Activated B cell treated with CpG ODN at 0.5 μM for 24 hours (primary cell): ENCODE measurements around the gene RNF19B. TPM values are rescaled to one million over a fixed set of nuclear protein-coding genes. Genes with fewer than 3 reads are reported as not detected.

Experiments
- ATAC-seq: fragments of 200-7000 bp; cut with Tn5 transposase; one replicate; pipeline ENCODE4 v1.10.0; 2021; ENCODE audit warnings: low read depth, mild to moderate bottlenecking, moderate library complexity
- CTCF ChIA-PET: fragments of 350-600 bp; sonication (Branson Sonifier 250); formaldehyde crosslinking; loops from one replicate; lab custom pipeline; 2021; ENCODE audit warnings: antibody characterized with exemption; lab: Charles Lee
- POLR2A ChIA-PET: fragments of 350-600 bp; sonication (Branson Sonifier 250); formaldehyde crosslinking; loops from one replicate; lab custom pipeline; 2021; ENCODE audit warnings: antibody characterized with exemption; lab: Charles Lee
- DNase-seq: peaks from one replicate; pipeline ENCODE4 v3.0.0; 2022
- H3K27ac Mint-ChIP-seq: one replicate; pipeline ENCODE4 v1.8.0; 2020; ENCODE audit warnings: mixed read lengths
- H3K27me3 Mint-ChIP-seq: one replicate; pipeline ENCODE4 v1.8.0; 2021; ENCODE audit warnings: mixed read lengths
- H3K36me3 Mint-ChIP-seq: one replicate; pipeline ENCODE4 v1.8.0; 2021; ENCODE audit warnings: low read depth, mixed read lengths
- H3K4me1 Mint-ChIP-seq: one replicate; pipeline ENCODE4 v1.8.0; 2021; ENCODE audit warnings: mixed read lengths
- H3K4me3 Mint-ChIP-seq: one replicate; pipeline ENCODE4 v1.8.0; 2020; ENCODE audit warnings: mild to moderate bottlenecking, mixed read lengths
- H3K9me3 Mint-ChIP-seq: one replicate; pipeline ENCODE4 v1.8.0; 2020; ENCODE audit warnings: mixed read lengths
- intact Hi-C: fragments of 100-400 bp; cut with micrococcal nuclease; formaldehyde crosslinking; loops from one replicate; pipeline ENCODE4 v1.15.1; 2024
- total RNA-seq: library from RNA; stranded (reverse); gene quantifications from 2 replicates; pipeline ENCODE4 v1.2.3, GENCODE V29; 2022
- TF ChIP-seq, protein P1 (sequence below): fragments of 200-600 bp; IDR thresholded peaks from one replicate; pipeline ENCODE4 v1.8.0; 2022; ENCODE audit warnings: antibody characterized with exemption, mild to moderate bottlenecking

Gene RNF19B, protein sequence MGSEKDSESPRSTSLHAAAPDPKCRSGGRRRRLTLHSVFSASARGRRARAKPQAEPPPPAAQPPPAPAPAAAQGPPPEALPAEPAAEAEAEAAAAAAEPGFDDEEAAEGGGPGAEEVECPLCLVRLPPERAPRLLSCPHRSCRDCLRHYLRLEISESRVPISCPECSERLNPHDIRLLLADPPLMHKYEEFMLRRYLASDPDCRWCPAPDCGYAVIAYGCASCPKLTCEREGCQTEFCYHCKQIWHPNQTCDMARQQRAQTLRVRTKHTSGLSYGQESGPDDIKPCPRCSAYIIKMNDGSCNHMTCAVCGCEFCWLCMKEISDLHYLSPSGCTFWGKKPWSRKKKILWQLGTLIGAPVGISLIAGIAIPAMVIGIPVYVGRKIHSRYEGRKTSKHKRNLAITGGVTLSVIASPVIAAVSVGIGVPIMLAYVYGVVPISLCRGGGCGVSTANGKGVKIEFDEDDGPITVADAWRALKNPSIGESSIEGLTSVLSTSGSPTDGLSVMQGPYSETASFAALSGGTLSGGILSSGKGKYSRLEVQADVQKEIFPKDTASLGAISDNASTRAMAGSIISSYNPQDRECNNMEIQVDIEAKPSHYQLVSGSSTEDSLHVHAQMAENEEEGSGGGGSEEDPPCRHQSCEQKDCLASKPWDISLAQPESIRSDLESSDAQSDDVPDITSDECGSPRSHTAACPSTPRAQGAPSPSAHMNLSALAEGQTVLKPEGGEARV
- total RNA-seq, result 22.7 and 23.6 TPM in 2 replicates

DNA sequence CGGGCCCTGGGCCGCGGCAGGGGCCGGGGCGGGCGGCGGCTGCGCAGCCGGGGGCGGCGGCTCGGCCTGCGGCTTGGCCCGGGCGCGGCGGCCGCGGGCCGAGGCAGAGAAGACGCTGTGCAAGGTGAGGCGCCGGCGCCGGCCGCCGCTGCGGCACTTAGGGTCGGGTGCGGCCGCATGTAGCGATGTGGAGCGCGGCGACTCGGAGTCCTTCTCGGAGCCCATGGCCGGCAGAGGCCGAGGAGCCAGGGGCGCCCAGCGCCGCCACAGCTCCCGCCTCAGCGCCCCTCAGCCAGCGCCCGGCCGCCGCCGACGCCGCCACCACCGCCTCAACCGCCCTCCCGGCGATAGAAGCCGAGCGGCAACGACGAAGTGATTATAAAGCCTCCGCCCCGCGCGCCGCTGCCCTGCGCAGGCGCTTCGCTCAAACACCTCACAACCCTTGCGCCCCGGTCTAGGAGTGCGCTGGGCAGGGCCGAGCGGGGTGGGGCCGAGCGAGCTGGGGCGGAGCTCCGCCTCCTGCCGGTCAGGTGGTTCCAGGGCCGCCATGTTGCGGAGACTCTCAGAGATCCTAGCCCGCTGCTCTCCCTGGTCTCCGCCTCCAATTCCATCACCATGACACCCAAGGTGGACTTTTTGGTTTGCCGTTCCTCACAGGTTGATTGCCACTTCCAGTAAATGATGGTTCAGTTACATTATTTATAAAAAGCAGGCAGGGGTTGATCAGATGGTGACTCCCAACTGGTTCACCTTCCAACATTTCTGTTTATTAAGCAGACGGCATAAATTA lies at the start of gene RNF19B:
RNF19B (minus strand) TSS at position 349 of the 790 bp plus-strand sequence; CDS start at position 225, 124 bp downstream.
- Mint-ChIP-seq H3K4me3 (peak within 1 kb of the TSS; percentile 90), H3K9me3 (no peaks in the 10 kb centered on the region), H3K27ac (peak within 1 kb of the TSS; percentile 91), H3K36me3 (peaks cover 5% of the 10 kb centered on the region), H3K4me1 (peaks cover 37% of the 10 kb centered on the region), H3K27me3 (no peaks in the 10 kb centered on the region)
- TF ChIP-seq, protein P1, sequence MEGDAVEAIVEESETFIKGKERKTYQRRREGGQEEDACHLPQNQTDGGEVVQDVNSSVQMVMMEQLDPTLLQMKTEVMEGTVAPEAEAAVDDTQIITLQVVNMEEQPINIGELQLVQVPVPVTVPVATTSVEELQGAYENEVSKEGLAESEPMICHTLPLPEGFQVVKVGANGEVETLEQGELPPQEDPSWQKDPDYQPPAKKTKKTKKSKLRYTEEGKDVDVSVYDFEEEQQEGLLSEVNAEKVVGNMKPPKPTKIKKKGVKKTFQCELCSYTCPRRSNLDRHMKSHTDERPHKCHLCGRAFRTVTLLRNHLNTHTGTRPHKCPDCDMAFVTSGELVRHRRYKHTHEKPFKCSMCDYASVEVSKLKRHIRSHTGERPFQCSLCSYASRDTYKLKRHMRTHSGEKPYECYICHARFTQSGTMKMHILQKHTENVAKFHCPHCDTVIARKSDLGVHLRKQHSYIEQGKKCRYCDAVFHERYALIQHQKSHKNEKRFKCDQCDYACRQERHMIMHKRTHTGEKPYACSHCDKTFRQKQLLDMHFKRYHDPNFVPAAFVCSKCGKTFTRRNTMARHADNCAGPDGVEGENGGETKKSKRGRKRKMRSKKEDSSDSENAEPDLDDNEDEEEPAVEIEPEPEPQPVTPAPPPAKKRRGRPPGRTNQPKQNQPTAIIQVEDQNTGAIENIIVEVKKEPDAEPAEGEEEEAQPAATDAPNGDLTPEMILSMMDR, result no peak
- ATAC-seq (peak; percentile 91), DNase-seq (peak; percentile 92)
- CTCF ChIA-PET, result interaction anchor here (0.7 to 1.7 kb wide), 4 partner anchors 16 to 162 kb away, joined by 3 to 8 read pairs (median 4); no protein-coding TSS in a partner anchor
- intact Hi-C loops, result loop anchor here (1.0 to 10.0 kb wide), 5 partner anchors 17 to 163 kb away; partner anchors contain the start of genes AZIN2, S100PBP and YARS1
- POLR2A ChIA-PET, result interaction anchor here (0.5 to 3.1 kb wide), 33 partner anchors 8 to 892 kb away, joined by 3 to 93 read pairs (median 5); partner anchors contain the start of genes AZIN2, KPNA6, S100PBP and TMEM39B

DNA sequence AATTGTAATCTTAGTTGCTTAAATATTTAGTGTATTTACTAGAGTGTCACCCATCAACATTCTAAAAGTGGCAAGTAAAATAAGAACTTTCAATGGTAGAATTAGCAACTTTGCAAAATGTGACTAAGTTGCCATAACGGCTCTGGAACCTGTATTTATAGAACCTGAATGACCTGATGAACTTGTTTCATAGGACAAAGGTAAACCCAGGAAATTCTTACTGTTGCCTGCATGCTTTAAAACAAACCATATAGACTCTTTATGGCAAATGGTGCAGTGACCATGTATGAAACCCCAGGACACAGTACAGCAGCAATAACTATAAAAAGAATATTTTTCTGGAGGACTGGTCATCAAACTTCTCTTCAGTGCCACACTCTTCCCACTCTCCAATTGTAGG lies 49.2 kb upstream of the RNF19B start:
- H3K36me3 Mint-ChIP-seq, result peaks cover 79% of the 10 kb centered on the region

DNA sequence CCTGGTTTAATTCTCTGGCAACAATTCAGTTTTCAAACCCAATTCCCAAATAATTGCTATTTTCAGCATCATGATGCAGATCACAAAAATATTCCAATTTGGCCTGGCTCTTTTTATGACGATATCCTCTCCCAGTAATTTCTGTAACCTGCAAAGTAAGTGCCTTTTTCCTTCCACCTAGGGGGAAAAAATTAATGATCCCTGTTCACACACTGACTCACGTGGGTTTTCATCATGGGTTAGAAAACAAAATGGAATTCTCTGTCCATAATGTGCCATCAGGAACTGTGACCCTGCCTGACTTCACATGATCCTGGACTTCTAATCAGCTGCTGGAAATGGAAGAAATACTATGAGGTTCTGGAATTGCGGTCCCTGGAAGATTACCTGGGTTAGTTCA lies 47.6 kb upstream of the RNF19B start:
- no peak overlapping the region for H3K4me3 Mint-ChIP-seq
- H3K4me1 Mint-ChIP-seq, result no peaks in the 10 kb centered on the region
- CTCF ChIA-PET, result no interaction called here
- DNase-seq, result no peak
- no peaks in the 10 kb centered on the region for H3K9me3 Mint-ChIP-seq
- ATAC-seq, result no peak
- POLR2A ChIA-PET, result interaction anchor here (0.6 kb wide), 1 partner anchor 45 kb away, joined by 4 read pairs; no protein-coding TSS in a partner anchor
- intact Hi-C loops, result no loop called here
- H3K27ac Mint-ChIP-seq, result no peak overlapping the region
- peaks cover 78% of the 10 kb centered on the region for H3K36me3 Mint-ChIP-seq
- TF ChIP-seq, protein P1, result no peak
- H3K27me3 Mint-ChIP-seq, result no peaks in the 10 kb centered on the region

More for the DNA sequence above, 49.2 kb upstream of the RNF19B start:
- H3K9me3 Mint-ChIP-seq, result no peaks in the 10 kb centered on the region
- TF ChIP-seq, protein P1, result no peak
- no peak overlapping the region for H3K4me3 Mint-ChIP-seq
- H3K27me3 Mint-ChIP-seq, result no peaks in the 10 kb centered on the region
- ChIA-PET CTCF (no interaction called here), POLR2A (no interaction called here)
- ATAC-seq, result no peak
- H3K27ac Mint-ChIP-seq, result no peak overlapping the region
- intact Hi-C loops, result no loop called here
- no peaks in the 10 kb centered on the region for H3K4me1 Mint-ChIP-seq
- DNase-seq, result no peak

DNA sequence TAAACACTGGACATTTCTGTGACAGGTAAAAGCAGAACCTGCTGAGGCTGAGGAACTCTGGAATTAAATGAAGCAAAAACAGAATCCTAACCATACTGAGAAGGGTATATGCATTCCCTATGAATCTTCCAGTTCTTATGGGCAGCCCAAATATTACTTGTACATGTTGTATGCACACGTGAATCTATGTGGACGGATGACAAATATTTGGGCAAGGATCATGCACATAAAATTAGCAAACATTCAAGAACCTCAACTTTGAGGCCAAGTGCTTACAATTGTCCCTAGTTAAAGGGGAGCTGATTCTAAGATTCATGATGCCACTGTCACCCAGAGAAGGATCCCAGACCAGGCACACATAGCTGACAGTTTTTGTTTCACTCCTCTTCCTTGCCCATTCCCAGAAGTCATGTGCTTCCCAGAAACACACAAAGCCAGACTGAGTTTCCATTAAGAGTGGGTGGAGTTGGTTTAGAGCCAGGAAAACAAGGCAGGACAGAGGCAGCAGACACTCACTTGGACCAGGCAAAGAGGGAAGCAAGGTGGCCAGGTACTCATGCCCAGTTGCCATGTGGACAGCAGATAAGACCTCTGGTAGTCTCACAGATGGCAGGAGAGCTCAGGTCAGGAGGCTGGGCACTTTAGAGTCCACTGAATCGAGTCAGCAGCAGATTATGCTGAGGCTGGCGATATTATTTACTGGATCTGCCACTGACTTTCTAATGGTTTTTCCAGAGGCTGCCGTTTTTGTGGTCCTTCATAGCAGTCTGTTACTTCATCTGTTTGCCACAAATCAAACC lies 46.5 kb upstream of the RNF19B start:
- Mint-ChIP-seq H3K36me3 (peaks cover 80% of the 10 kb centered on the region), H3K4me3 (no peak overlapping the region), H3K27me3 (no peaks in the 10 kb centered on the region), H3K27ac (no peak overlapping the region), H3K4me1 (no peaks in the 10 kb centered on the region), H3K9me3 (no peaks in the 10 kb centered on the region)
- ChIA-PET POLR2A (no interaction called here), CTCF (interaction anchor here (7.4 kb wide), 1 partner anchor 77 kb away, joined by 92 read pairs; no protein-coding TSS in a partner anchor)
- TF ChIP-seq, protein P1, result no peak
- DNase-seq (no peak), ATAC-seq (no peak)
- intact Hi-C loops, result no loop called here
